WTC11 (cell line): ENCODE data around the gene POM121L2. TPM values are rescaled to one million over a fixed set of nuclear protein-coding genes. Genes with fewer than 3 reads are reported as not detected.

Source experiments
- ATAC-seq: fragments of 200-7000 bp; cut with Tn5 transposase; 2 replicates; pipeline ENCODE4 v1.10.0; 2021; ENCODE audit warnings: mild to moderate bottlenecking, moderate library complexity
- CTCF ChIA-PET: fragments of 300-600 bp; sonication (Branson Sonifier 250); formaldehyde crosslinking; loops from one replicate; lab custom pipeline; 2021; ENCODE audit warnings: antibody characterized with exemption; lab: Charles Lee
- POLR2A ChIA-PET: fragments of 350-600 bp; sonication (Branson Sonifier 250); formaldehyde crosslinking; loops from one replicate; lab custom pipeline; 2021; ENCODE audit warnings: antibody characterized with exemption; lab: Charles Lee
- DNase-seq: peaks from one replicate; pipeline ENCODE4 v3.0.0; 2021; ENCODE audit warnings: low spot score
- H3K27ac Mint-ChIP-seq: 2 replicates; pipeline ENCODE4 v1.8.0; 2021; ENCODE audit warnings: mixed read lengths
- H3K27me3 Mint-ChIP-seq: 2 replicates; pipeline ENCODE4 v1.8.0; 2021; ENCODE audit warnings: low read depth, mild to moderate bottlenecking, moderate library complexity, mixed read lengths
- H3K36me3 Mint-ChIP-seq: 2 replicates; pipeline ENCODE4 v1.8.0; 2021; ENCODE audit warnings: mixed read lengths
- H3K4me1 Mint-ChIP-seq: 2 replicates; pipeline ENCODE4 v1.8.0; 2022; ENCODE audit warnings: mixed read lengths
- H3K4me3 Mint-ChIP-seq: 2 replicates; pipeline ENCODE4 v1.8.0; 2021; ENCODE audit warnings: mild to moderate bottlenecking, moderate library complexity, mixed read lengths
- H3K9me3 Mint-ChIP-seq: 2 replicates; pipeline ENCODE4 v1.8.0; 2021; ENCODE audit warnings: mixed read lengths
- AFF4 ChIP-seq: sonication (generic); formaldehyde crosslinking; IDR thresholded peaks from 2 replicates; pipeline ENCODE4 v1.8.1; 2023; ENCODE audit warnings: mild to moderate bottlenecking, missing genetic modification reagents, borderline replicate concordance
- ATF1 ChIP-seq: sonication (generic); formaldehyde crosslinking; IDR thresholded peaks from 2 replicates; pipeline ENCODE4 v1.8.1; 2023; ENCODE audit warnings: mild to moderate bottlenecking, moderate library complexity, missing genetic modification reagents
- CREM ChIP-seq: sonication (generic); formaldehyde crosslinking; IDR thresholded peaks from 2 replicates; pipeline ENCODE4 v1.8.1; 2022; ENCODE audit warnings: mild to moderate bottlenecking, missing genetic modification reagents, moderate library complexity
- E2F4 ChIP-seq: sonication (generic); formaldehyde crosslinking; IDR thresholded peaks from 2 replicates; pipeline ENCODE4 v1.8.1; 2022; ENCODE audit warnings: low read depth, mild to moderate bottlenecking, moderate library complexity, missing genetic modification reagents, borderline replicate concordance
- ERG ChIP-seq: fragments of 250-450 bp; sonication (Bioruptor Pico); IDR thresholded peaks from 2 replicates; pipeline ENCODE4 v1.8.0; 2021; ENCODE audit warnings: mild to moderate bottlenecking
- FOXP1 ChIP-seq: sonication (generic); formaldehyde crosslinking; IDR thresholded peaks from 2 replicates; pipeline ENCODE4 v1.8.0; 2022; ENCODE audit warnings: missing genetic modification reagents, mild to moderate bottlenecking, moderate library complexity, borderline replicate concordance
- FOXP4 ChIP-seq: sonication (generic); formaldehyde crosslinking; IDR thresholded peaks from 2 replicates; pipeline ENCODE4 v1.8.0; 2022; ENCODE audit warnings: mild to moderate bottlenecking, missing genetic modification reagents
- GTF2I ChIP-seq: fragments of 250-450 bp; sonication (Bioruptor Pico); conservative IDR thresholded peaks from 2 replicates; pipeline ENCODE4 v1.4.0; 2021; ENCODE audit warnings: mild to moderate bottlenecking
- IRF1 ChIP-seq: sonication (generic); formaldehyde crosslinking; IDR thresholded peaks from 2 replicates; pipeline ENCODE4 v1.8.0; 2023; ENCODE audit warnings: missing genetic modification reagents
- JAZF1 ChIP-seq: fragments of 250-450 bp; sonication (Bioruptor Pico); IDR thresholded peaks from 2 replicates; pipeline ENCODE4 v1.9.0; 2021; ENCODE audit warnings: moderate library complexity, mild to moderate bottlenecking, inconsistent platforms
- NFATC4 ChIP-seq: fragments of 250-450 bp; sonication (Bioruptor Pico); IDR thresholded peaks from 2 replicates; pipeline ENCODE4 v1.9.0; 2021; ENCODE audit warnings: mild to moderate bottlenecking
- NFE2L1 ChIP-seq: sonication (generic); formaldehyde crosslinking; IDR thresholded peaks from 2 replicates; pipeline ENCODE4 v1.8.1; 2023; ENCODE audit warnings: missing genetic modification reagents
- SMAD4 ChIP-seq: sonication (generic); formaldehyde crosslinking; IDR thresholded peaks from 2 replicates; pipeline ENCODE4 v1.8.0; 2022; ENCODE audit warnings: mild to moderate bottlenecking, missing genetic modification reagents
- TCF7 ChIP-seq: sonication (generic); formaldehyde crosslinking; IDR thresholded peaks from 2 replicates; pipeline ENCODE4 v1.8.0; 2022; ENCODE audit warnings: mild to moderate bottlenecking, low read depth, missing genetic modification reagents, moderate library complexity
- ZBTB21 ChIP-seq: sonication (generic); formaldehyde crosslinking; IDR thresholded peaks from 2 replicates; pipeline ENCODE4 v1.8.1; 2023; ENCODE audit warnings: mild to moderate bottlenecking, missing genetic modification reagents, borderline replicate concordance
- ZNF121 ChIP-seq: sonication (generic); formaldehyde crosslinking; IDR thresholded peaks from 2 replicates; pipeline ENCODE4 v1.8.0; 2023; ENCODE audit warnings: missing genetic modification reagents
- ZNF317 ChIP-seq: sonication (generic); formaldehyde crosslinking; IDR thresholded peaks from 2 replicates; pipeline ENCODE4 v1.8.1; 2023; ENCODE audit warnings: low read depth, mild to moderate bottlenecking, moderate library complexity, missing genetic modification reagents, borderline replicate concordance
- ZNF416 ChIP-seq: fragments of 250-450 bp; sonication (Bioruptor Pico); IDR thresholded peaks from 2 replicates; pipeline ENCODE4 v1.9.0; 2021; ENCODE audit warnings: mild to moderate bottlenecking, inconsistent platforms
- ZNF532 ChIP-seq: fragments of 250-450 bp; sonication (Bioruptor Pico); IDR thresholded peaks from 2 replicates; pipeline ENCODE4 v1.9.0; 2021; ENCODE audit warnings: mild to moderate bottlenecking, borderline replicate concordance
- total RNA-seq: library from RNA; stranded (reverse); gene quantifications from 3 replicates; pipeline ENCODE4 v1.2.3, GENCODE V29; 2021

The POM121L2 gene
- total RNA-seq, 1 experiment from 2014 or later, result 0.13 TPM

GRCh38 chr6:27321370-27321769 lies 9.3 kb upstream of the POM121L2 start:
- H3K27ac Mint-ChIP-seq, result no peak overlapping the region
- H3K4me3 Mint-ChIP-seq, result no peak overlapping the region
- H3K4me1 Mint-ChIP-seq, result no peaks in the 10 kb centered on the region
- ChIA-PET POLR2A (no interaction called here), CTCF (no interaction called here)
- H3K36me3 Mint-ChIP-seq, result no peaks in the 10 kb centered on the region
- DNase-seq, result no peak
- ATAC-seq, result no peak
- H3K27me3 Mint-ChIP-seq, result peaks cover 6% of the 10 kb centered on the region
- no peak for TF ChIP-seq GTF2I (CRISPR knock-in tag)
- no peak for TF ChIP-seq ZBTB21 (CRISPR knock-in tag)
- no peak for TF ChIP-seq TCF7
- no peak for TF ChIP-seq ERG
- no peak for TF ChIP-seq ATF1 (CRISPR knock-in tag)
- no peak for TF ChIP-seq FOXP4 (CRISPR knock-in tag)
- no peak for TF ChIP-seq ZNF121
- TF ChIP-seq NFATC4 (CRISPR knock-in tag), result no peak
- TF ChIP-seq ZNF317 (CRISPR knock-in tag), result no peak
- TF ChIP-seq E2F4 (CRISPR knock-in tag), result no peak
- TF ChIP-seq FOXP1 (CRISPR knock-in tag), result no peak
- TF ChIP-seq ZNF416 (CRISPR knock-in tag), result no peak
- no peak for TF ChIP-seq NFE2L1 (CRISPR knock-in tag)
- TF ChIP-seq SMAD4, result no peak
- TF ChIP-seq JAZF1, result no peak
- no peak for TF ChIP-seq IRF1
- TF ChIP-seq AFF4 (CRISPR knock-in tag), result no peak
- TF ChIP-seq CREM (CRISPR knock-in tag), result no peak
- TF ChIP-seq ZNF532 (CRISPR knock-in tag), result no peak
- no peaks in the 10 kb centered on the region for H3K9me3 Mint-ChIP-seq
